ENCODE measurements around the gene AHDC1.

DNA sequence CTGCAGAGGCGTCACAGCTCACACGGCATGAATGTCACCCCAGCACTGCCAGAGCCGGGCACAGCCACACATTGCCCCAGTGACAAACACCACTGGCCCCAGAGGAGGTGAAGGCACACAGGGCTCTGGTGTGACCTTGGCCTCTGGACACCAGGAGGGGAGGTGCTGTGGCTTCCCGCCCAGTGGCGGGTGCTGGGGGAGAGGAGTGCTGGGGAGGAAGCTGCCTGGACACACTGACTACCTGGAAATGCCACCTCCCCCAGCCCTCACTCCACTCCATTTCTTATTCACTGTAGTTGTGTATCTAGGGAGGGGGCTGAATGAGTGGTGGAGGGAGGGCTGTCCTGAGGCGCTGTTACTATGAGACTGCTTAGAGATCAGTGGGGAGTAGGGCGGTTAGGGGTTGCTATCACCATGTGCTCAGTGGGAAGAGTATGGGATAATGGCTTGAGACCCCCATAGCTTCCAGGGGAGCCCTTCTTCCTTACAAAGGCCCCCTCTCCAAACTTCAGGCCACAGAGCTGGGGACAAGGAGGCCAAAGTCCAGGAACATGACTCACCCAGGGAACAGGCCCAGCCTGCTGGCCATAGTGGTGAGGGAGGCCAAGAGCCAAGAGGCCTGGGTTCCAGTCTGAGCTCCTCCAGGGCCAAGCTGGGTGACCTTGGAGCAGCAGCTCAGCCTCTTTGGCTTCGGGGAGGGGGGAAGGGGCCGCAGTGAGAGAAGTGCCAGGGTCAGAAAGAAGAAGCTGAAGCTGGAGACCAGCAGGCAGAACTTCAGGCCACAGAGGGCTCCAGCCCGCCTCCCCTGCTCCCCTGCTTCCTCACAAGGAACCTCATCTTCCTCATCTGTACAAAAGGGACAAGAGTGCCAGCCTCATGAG, 40.1 kb downstream of the AHDC1 start:
- TF ChIP-seq EZH2 (IDR thresholded peaks at IDR 0.05; ENCODE audit: insufficient read depth, poor library complexity, severe bottlenecking), result no peak
- no peak for TF ChIP-seq EZH2phosphoT487 (IDR thresholded peaks at IDR 0.05; ENCODE audit: insufficient read depth, low read depth)
